ENCODE data around the gene SKA2.
A peak's percentile ranks its signal among the peaks of the same experiment; 100 is the strongest.
"Not testable (repeated sequence)": the region's sequence is repeated elsewhere in the genome, so short reads cannot be mapped to it uniquely, and the experiment has no call there.

SKA2 gene

DNA sequence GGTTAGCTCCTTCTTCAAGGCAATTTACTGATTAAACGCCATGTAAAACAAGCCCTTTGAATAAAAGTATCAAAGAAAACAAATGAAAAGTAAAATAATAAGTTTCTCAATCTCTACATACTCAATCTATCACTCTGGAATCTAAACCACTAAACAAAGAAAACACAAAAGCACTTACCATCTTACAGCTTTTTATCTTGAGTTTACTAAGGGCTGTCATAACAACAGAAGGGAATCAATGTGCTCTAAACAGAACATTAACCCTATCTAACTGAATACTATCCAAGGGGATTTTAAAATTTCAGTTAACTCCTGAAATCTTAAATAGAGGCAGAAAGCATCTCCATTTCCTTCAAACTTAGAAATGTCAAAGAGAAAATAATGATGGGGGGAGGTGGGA, 3.4 kb downstream of the SKA2 start:
- DNase-seq (ENCODE audit: low read depth in 2 of 2) = no peak

DNA sequence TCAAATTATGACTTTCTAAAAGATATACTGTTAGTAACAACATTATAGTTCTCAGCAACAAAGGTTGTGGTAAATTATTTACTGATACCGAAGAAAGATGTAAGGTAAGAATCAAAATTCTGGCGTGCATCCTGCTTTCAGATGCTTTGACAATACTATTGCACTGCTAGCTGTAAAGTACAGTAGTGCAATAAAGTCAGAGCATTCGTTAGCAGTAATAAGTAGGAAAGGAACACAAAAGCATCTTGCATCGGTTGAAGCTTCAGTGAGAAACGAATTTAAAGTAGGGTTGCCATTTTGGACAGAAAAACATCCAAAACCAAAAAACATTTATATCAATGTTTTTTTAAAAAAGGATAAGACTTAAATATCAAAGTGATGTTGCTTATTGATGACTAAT, 4.0 kb downstream of the SKA2 start:
- no peak for DNase-seq (ENCODE audit: low read depth in 2 of 2)

DNA sequence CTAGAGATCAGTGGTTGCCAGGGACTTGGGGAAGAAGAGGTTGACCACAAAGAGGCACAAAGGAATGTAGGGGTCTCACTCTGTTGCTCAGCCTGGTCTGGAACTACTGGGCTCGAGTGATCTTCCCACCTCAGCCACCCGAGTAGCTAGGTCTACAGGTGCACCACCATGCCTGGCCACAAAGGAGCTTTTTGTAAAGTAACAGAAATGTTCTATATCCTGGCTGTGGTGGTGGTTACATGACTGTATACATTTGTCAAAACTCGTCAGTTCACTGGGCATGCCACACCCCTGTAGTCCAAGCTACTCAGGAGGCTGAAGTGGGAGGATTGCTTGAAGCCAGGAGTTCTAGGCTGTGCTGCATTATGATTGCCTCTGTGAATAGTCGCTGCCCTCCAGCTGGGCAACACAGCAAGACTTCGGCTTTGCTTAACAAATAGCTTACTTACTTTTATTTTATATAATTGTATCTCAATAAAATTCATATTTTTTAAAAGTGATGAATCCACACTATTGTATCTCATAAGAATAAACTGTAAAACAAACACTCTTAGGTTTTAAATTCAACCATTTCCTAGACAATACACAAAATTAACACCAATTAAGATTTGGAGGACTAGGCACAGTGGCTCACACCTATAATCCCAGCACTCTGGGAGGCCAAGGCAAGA, 5.0 kb downstream of the SKA2 start:
- no peak for DNase-seq (ENCODE audit: low read depth in 2 of 2)

DNA sequence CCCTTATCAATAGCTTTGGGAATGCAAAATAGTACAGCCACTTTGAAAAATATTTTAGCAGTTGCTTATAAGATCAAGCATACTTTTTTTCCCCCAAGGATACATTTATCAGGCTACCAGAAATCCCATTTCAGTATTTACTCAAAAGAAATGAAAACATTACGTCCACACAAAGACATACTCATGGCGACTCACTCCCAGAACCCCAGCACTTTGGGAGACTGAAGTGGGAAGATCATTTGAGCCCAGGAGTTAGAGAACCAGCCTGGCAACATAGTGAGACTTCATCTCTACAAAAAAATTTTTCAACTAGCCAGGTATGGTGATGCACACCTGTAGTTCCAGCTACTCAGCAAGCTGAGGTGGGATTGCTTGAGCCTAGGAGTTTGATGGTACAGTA, 5.9 kb downstream of the SKA2 start:
- no peak for DNase-seq (ENCODE audit: low read depth in 2 of 2)

DNA sequence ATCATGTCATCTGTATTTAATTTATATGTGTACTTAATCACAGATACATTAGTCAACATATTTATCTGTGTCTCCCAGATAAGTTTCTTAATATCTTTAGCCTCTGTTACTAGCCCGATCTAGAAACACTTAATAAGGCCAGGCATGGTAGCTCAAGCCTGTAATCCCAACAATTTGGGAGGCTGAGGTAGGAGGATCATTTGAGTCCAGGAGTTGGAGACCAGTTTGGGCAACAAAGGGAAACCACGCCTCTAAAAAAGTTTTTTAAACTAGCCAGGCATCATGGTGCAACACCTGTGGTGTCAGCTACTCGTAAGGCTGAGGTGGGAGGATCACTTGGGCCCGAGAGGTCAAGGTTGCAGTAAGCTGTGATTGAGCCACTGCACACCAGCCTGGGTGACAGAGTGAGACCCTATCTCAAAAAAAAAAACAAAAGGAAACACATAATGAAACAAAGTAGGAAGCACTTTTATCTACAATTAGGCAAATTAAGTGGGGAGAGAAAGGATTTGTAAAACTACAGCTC, 9.4 kb downstream of the SKA2 start:
- DNase-seq (ENCODE audit: low read depth in 2 of 2) = no peak

DNA sequence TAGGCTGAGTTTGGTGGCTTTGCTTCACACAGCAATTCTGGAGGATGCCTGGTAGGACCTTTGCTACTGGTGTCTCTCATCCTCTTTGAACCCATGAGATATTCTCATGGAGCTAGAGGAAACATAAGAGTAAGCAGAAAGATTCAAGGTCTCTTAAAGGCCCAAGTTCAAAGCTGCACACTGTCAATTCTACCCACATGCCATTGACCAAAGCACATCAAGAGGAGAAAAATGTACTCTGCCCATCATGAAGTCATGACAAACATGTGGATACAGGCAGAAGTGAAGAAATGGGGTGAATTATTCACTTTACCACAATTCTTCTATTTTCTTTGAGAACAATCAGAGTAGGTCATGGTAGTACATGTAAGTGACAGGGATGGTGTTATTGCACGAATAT, 13.1 kb downstream of the SKA2 start:
- DNase-seq (ENCODE audit: low read depth in 2 of 2) = no peak

DNA sequence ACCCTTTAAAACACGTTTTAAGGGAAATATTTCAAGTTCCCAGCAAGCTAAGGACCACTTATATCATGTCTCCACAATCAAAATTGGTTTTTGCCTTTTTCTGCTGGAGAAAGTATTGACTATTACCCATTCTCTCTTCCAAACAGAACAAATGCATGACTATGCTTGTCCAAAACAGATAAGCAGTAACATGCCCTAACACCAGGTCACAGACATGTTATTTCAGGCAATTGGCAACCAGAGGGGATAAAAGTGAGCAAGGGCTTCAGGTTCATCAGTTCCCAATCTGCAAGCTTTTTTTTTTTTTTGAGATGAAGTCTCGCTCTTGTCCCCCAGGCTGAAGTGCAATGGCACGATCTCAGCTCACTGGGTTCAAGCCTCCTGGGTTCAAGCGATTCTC, 15.0 kb downstream of the SKA2 start:
- no peak for DNase-seq (ENCODE audit: low read depth in 2 of 2)

DNA sequence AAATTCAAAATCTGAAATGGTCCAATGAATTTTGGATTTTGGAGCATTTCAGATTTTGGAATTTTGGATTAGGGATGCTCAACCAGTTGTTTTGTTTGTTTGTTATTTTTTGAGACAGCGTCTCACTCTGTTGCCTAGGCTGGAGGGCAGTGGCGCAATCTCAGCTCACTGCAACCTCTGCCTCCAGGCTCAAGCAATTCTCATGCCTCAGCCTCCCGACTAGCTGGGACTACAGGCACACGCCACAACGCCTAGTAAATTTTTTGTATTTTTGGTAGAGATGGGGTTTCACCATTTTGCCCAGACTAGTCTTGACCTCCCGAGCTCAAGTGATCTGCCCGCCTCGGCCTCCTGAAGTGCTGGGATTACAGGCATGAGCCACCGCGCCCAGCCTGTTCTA, 16.6 kb downstream of the SKA2 start:
- DNase-seq (ENCODE audit: low read depth in 2 of 2) = not testable (repeated sequence)

DNA sequence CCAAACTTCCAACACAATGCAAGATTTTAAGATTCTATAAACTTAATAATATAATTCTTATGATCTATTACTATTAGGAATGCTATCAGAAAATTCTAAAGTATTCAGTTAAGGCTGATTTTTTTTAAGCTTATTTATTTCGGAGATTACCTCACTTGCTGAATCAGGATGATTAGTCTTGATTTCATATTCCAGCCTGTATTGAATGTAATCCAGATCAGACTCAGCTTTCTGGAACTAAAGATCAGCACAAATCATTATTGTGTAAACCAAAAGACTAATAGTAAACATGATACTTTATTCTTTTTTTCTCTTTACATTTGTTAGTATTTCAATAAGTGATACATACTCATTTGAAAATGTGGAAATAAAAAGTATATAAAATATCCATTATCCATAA, 23.9 kb downstream of the SKA2 start:
- DNase-seq (ENCODE audit: low read depth in 2 of 2) = no peak

DNA sequence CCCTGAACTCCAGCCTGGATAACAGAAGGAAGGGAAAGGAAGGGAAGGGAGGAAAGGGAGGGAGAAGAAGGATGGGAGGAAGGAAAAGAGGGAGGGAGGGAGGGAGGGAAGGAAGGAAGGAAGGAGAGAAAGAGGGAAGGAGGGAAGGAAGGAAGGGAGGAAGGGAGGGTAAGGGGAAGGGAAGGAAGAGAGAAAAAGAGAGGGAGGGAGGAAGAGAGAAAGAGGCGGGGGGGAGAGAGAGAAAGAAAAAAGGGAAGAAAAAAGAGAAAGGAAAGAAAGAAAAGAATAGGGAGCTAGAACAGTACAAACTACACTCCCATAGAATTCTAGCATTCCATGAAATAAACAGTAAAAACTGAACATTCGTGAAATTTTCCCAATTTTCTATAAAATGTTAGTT, 25.2 kb downstream of the SKA2 start:
- no peak for DNase-seq (ENCODE audit: low read depth in 2 of 2)

DNA sequence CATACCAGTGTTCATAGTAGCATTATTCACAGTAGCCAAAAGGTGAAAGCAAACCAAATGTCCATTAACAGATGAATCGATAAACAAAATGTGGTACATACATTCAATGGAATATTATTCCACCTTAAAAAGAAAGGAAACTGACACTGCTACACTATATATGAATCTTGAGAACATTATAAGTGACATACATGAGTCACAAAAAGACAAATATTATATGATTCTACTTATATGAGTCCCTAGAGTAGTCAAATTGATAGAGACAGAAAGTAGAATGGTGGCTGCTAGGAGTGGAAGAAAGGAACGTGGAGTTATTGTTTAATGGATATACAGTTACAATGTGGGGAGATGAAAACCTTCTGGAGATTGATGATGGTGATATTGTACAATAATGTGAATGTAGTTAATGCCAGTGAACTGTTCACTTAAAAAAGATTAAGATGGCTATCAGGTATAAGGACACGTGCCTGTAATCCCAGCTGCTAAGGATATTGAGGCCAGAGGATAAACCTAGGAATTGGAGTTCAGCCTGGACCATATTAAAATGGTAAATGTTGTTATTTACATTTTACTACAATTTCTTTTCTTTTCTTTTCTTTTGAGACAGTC, 28.1 kb downstream of the SKA2 start:
- DNase-seq (ENCODE audit: low read depth in 2 of 2) = no peak

DNA sequence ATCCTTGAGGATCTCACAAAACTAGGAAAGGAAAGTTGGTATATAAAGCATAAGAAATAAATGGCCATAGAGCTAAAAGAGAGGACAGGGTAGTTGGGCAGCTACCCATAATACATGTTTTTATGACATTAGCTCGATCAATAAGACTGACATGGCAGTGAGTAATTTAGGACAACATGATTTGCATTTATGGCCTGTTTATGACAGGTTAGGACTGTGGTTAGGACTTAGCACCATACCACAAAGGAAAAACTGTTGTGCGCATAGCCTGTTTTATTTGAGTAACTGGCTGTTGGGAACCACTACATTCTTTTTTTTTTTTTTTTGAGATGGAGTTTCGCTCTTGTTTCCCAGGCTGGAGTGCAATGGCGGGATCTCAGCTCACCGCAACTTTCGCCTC, 30.3 kb downstream of the SKA2 start:
- DNase-seq (ENCODE audit: low read depth in 2 of 2) = no peak

DNA sequence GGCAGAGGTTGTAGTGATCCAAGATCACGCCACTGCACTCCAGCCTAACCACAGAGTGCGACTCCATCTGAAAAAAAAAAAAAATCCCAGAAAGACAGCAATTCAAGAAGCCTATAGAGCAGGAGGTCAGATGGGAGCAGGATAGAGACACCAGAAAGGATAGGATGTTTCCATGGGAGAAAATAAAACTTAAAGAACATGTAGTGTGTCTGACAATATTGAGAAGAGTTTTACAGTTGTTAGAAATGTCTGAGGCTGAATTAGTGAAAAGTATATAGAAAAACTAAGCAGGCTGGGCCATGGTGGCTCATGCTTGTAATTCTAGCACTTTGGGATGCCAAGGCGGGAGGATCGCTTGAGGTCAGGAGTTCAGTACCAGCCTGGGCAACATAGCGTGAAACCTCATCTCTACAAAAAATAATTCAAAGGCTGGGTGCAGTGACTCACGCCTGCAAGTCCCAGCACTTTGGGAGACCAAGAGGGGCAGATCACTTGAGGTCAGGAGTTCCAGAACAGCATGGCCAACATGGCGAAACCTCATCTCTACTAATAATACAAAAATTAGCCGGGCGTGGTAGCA, 33.0 kb downstream of the SKA2 start:
- no peak for DNase-seq (ENCODE audit: low read depth in 2 of 2)

DNA sequence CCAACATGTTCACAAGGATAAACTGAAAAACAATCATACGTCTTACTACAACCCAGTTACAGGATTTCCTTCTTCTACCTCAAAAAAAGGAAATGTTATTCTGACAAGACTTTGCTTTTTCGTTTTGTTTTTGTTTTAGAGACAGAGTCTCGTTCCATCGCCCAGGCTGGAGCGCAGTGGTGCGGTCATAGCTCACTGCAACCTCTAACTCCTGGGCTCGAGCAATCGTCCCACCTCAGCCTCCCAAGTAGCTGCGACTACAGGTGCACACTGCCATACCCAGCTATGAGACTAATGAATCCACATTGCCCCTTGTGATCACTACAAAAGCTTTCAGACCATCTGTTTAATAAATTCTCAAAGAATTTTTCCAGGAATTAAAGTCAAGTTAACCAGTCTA, 39.5 kb downstream of the SKA2 start:
- DNase-seq (ENCODE audit: low read depth in 2 of 2) = no peak

DNA sequence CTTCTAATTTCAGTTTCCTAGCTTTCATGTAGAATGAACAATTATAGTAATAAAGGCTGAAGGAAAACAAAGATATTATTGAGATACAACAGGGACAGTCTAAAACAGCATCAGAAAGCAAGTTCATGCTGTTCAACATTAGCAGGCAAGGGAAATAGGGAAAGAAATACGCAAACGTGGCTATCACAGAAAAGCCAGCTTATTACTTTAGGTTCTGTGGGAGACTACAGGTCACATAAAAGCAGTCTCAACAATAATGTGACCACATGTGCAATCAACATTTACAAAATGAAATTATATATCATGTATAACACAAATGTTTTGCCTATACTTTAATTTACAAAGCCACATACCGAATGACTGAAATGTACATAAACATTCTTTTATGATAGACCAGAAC, 43.4 kb downstream of the SKA2 start:
- no peak for DNase-seq (ENCODE audit: low read depth in 2 of 2)

DNA sequence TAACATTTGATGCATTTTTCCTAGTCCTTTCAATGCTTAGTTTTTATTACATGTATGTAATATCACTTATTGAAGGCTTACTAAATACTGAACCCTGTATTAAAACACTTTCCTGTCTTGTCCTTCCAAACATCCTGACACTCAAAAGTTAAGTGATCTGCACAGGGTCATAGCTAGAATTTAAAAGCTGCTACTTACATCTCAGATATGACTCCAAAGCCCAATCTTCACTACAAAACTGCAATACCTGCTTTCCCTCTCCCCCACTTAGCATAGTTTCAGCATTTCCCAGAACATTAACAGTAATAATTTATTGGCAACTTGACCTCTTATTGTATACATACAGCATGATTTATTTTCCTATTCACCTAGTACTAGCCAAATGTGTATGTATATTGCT, 44.0 kb downstream of the SKA2 start:
- no peak for DNase-seq (ENCODE audit: low read depth in 2 of 2)

DNA sequence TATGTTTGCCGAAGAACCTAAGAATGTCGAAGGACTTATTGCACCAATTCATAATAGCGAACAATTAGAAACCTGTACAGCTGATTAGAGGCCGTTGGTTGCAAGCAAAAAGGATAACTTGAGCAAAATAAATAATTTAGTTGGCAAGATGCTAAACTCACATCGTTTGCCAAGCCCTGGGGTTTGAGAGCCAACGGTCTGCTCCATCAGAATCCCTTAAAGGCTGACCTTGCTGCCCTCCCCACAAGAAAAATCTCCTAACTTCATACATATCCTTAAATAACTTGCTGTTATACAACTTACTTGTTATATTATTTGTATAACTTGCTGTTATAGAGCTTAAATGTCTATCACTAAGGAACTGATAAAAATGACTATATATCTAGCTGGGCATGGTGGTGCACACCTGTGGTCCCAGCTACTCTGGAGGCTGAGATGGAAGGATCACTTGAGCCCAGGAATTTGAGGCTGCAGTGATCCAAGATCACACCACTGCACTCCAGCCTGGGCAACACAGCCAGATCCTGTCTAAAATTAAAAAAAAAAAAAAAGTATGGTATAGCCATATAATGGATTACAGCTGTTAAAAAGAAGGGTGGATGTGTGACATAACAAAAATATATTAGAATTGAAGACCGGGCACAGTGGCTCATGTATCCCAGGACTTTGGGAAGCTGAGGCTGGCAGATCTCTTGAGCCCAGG, 46.4 kb downstream of the SKA2 start:
- DNase-seq (ENCODE audit: low read depth in 2 of 2) = no peak

DNA sequence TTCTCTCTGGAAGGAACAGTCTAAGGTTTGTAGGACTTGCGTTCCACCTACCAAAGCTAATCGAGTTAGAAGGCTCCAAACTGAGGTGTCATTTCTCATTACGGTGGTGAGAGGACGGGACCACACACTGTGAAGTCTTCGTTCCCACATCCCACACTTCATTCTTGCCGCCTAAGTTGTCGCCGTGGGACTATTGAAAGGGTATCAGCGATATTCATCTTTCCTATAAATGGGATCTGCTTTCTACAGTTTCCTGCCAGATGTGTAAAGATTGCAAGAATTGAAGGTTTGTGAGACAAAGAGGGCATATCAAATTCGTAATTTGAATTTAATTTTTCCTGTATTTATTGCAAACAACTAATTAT, 47.7 kb downstream of the SKA2 start:
- DNase-seq (ENCODE audit: low read depth in 2 of 2) = no peak

DNA sequence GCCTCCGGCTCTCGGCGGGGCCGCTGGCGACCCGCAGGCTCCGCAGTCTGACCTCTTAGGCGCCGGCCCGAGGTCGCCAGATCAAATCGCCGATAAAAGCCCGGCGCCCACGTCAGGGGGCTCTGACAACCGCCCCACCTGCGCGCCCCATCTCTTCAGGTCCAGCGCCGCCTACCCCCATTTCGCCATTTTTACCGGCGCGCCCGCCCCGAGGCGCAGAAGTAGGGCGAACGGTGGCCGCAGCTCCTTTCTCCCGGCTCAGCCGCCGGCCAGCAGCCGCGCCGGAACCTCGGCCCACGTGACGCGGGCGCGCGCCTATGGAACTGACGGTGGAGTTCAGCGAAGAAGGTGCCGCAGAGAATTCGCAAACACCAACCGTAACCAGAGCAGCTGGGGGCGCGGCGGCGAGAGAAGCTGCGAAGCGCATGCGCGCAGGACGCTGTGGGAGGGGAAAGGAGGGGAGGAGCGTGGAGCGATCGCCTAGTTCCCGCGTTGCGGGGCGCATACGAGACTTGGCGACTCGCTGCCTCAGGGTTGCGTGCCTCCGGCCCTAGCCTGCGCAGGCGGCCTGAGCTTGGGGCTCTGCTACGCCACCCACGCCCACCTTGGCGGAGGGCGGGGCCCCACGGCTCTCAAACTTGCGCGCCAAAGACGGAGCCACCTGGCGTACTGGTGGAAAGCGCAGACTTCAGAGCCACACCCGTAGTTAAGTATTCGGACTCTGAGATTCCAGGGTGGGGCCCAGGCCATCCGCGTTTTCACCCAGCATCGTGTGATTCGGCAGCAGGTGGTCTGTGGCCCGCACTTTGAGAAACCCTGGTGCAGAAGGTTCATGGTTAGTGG, 48.3 kb downstream of the SKA2 start, which contains the start of gene TRIM37:
TRIM37 (minus strand) TSS at position 418 of the 843 bp plus-strand sequence. CDS start 419 bp downstream, outside the sequence.
- DNase-seq (ENCODE audit: low read depth in 2 of 2) = peak; percentile 98

DNA sequence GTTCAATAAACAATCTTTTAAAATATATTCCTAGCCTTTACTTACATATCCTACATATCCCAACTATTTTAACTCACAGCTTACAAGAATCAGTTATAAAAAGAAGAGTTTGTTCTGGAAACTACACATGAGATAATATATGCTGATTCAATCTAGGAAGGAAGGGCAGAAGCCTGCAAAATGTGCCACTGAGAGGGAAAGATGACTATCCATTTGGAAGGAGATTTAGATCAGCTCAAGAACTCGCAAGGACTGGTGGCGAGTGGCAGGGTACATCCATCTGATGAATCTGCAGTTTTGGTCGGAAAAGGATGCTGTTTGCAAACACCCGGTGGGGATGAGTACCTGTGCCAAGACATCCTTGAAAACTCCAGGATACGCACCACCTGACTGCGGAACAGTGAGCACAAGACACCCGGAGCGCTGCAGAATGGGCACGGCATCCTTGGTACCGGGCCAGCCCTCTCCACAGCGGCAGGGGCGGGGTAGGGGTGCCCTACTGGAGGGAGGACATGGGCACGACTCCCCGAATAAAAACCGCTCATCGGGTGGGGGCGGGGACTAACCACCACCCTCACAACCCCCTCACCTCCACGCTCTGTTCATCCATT, 49.0 kb downstream of the SKA2 start:
- DNase-seq (ENCODE audit: low read depth in 2 of 2) = peak; percentile 57 to 63

DNA sequence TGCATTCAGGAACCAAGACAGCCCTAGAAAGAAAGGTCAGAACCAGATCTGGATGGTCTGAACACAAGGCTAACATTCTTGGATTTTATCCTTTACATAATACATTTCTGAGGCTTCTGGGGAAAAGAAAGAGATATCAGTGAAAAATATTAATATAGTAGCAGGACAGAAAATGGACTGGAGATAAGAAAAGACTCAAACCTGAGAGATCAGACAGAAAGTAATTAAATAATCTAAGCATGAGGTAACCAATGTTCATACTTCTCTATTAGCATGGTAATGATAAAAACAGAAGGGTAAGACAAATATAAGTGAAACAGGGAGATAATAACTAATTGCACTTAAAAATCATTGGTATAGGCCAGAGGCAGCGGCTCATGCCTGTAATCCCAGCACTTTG, 53.8 kb downstream of the SKA2 start:
- no peak for DNase-seq (ENCODE audit: low read depth in 2 of 2)
